Stimulated activated CD4-positive, alpha-beta T cell treated with anti-CD3 and anti-CD28 coated beads, Interleukin-2, amount 100 ng/mL, for 4 hours (primary cell): Measurements from ENCODE around the gene LRRC9.
"Not testable (repeated sequence)": the region's sequence is repeated elsewhere in the genome, so short reads cannot be mapped to it uniquely, and the experiment has no call there.

ENCODE experiments used
- DNase-seq: peaks from one replicate; pipeline ENCODE4 v3.0.0-alpha.2; 2020; ENCODE audit warnings: low read depth

Gene LRRC9

DNA sequence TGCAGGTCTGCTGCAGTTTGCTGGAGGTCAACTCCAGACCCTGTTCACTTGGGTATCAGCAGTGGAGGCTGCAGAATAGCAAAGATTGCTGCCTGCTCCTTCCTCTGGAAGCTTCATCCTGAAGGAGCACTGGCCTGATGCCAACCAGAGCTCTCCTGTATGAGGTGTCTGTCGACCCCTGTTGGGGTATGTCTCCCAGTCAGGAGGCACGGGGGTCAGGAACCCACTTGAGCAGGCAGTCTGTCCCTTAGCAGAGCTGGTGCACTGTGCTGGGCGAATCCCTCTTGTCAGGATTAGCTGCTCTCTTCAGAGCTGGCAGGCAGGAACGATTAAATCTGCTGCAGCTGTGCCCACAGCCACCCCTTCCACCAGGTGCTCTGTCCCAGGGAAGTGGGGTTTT is 37.9 kb downstream of the LRRC9 start:
- DNase-seq: not testable (repeated sequence)

DNA sequence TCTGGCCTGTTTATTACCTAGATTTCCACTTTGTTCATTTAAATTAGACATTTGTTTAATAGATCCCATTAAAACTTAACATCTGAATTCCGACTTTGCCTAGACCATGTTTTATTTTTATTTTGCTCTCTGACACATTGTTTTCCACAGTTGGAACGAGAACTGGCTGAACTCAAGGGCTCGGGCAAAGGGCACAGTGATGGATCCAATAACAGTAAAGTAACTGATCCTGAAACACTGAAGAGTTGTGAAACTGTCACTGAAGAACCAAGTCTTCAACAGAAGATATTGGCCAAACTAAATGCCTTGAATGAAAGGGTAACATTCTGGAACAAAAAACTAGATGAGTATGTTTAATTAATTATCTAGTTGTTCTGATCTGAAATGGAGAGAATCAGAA is 39.7 kb downstream of the LRRC9 start:
- no peak for DNase-seq

DNA sequence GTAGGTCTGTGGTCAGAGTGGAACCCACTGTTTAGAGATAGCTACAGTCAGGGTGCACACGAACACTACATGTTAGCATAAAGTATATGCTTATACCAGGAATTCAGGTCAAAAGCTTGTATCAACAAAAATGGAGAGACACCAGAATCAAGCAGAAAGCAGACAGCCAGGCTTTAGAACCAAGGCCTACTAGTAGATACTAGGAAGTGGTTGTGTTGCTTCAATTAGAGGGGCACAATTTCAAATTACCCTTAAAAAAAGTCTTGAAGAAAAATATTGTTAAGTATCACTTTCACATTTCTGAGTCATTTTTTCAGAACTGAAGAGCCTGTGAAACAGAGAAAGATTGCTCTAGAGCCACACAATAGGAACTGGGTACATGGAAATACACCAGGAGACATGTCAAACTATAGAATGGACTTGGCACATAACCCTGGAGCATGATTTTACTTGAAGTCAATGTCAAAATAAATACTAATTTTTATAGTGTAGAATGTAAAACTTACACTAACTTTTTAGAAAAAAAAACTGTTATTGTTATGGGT is 41.6 kb downstream of the LRRC9 start:
- no peak for DNase-seq

DNA sequence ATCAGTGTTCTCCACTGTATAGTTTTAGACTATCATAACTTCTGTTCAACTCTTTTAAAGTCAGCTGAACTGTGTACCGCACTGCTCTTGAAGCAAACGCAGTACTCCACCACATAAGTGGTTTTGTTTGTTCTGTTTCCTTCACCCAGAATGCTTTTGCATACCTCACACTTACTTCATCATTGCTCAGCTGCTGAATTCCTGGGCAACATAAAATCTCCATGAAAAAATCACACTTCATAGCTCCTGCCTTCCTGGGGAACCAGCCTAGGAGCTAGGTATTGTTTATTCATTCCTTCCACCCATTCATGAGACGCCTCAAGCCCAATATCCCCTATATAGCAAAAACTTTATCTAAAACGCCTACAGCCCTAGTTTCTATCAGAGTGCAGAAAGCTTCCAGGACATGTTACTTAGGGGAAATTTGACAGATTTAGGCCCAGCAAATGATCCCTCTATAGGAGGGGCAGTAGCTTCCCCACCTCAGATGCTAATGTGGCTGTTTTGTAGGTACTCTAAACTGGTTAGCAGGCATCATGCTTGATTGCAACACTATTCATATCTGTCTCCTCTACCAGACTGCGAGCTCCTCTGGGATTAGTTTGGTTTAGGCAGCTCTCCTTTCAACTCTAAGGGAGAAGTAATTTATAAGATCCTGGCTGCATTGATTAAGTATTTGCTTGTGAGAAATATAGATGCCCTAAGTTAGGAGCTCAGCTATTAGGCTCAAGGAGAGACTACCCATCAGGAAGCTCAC is 44.5 kb downstream of the LRRC9 start:
- no peak for DNase-seq

DNA sequence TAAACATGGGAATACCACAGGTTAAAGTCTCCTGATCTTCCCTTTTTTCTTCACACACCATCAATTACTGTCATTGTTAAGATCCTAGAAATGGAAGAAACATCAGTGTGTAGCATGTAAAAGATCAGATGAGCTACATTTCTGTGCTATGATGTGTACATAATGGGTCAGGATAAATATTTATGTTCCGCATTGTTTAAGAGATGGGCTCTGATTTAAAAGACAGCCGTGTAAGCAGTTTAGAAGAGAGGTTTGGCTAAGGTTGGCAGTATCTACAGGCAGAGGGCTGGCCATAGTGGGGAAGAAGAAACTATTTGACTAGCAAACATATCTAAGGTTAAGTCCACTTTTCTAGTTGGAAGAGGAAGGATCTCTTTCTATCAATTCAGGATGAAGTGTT is 49.4 kb downstream of the LRRC9 start:
- DNase-seq: no peak

DNA sequence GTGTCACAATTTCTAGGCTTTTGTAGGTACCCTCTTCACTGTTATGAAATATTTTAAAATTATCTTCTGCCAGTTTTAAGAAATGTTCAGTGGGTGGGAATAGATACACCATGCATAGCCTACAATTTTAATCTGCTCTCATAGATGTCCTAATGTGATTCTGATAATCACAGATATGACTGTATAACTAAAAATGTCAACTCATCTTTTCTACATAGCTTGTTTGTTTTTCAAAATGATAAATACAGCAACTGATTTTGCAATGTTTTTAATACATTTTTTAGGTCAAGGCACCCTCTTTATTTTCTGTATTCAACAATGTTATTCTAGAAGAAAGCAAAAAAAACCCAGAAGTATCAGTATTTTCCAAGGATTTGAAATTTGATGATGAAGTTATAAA is 61.6 kb downstream of the LRRC9 start:
- no peak for DNase-seq

DNA sequence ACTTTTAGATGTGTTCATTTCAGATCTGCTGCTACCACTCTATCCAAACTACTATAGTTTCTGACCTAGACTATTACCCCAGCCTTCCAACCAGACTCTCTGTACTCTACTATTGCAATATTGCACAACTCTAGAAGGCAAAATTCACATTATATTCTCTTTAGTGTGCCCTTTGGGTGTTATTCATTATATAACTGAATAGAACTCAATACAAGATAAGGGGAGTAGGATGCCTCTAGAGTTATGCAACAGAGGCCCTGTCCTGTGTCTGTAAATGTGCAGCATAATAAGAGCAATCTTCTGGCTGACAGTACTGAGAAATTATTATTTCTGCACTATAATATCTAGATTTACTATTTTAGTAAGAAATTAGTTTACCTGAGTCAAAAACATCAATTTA is 63.1 kb downstream of the LRRC9 start:
- no peak for DNase-seq

DNA sequence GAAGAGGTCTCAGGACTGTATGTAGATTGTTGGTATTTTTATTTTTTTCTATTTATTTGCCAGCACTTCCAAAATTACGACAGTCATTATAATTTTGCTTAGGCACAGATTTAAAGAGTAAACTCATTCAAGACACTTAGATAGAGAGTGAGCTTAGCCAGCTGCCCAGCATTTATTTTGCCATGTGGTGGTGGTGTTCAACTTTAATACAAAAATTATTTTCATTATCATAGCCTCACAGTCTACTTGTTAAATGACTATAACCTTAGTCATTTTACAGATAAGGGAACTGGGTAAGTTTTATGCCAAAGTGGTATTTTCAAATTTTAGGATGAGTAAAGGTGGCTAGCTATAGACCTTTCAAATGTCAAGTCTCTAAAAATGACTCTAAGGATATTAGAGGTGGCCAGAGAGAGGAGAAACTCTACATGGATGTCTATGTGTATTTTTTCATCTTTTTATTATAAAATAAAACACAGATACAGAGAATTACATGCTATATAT is 66.7 kb downstream of the LRRC9 start:
- no peak for DNase-seq

DNA sequence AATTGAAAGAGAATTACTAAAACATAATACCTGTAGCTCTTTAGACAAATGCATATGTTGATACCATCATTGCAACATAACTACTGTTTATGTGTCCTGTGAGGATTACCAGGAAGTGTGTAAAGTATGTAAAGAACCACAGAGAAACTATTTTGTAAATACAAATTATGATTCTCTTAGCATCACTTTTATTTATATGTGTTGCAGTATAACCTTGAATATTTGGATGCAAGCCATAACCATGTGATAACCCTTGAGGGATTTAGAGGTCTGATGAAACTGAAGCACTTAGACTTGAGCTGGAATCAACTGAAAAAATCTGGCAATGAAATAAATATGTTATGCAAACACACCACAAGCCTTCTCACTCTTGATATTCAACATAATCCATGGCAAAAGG is 77.5 kb downstream of the LRRC9 start:
- DNase-seq: no peak

DNA sequence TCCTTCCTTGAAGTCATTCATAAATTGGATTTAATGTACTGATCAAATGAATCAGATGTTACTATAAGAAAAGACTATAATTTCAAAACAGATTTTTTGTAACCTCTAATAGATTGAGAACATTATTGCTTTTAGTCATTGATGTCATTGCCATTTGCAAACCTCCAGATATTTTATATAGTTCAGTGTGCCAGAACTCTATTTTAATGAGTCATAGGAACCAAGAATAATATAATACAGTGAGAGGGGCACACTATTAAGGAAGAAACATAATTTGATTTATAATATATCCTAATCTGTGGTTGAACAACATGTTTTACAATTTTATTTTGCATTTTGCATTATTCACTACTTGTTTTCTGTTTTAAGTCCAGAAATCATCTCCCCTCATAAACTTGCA is 78.0 kb downstream of the LRRC9 start:
- no peak for DNase-seq

DNA sequence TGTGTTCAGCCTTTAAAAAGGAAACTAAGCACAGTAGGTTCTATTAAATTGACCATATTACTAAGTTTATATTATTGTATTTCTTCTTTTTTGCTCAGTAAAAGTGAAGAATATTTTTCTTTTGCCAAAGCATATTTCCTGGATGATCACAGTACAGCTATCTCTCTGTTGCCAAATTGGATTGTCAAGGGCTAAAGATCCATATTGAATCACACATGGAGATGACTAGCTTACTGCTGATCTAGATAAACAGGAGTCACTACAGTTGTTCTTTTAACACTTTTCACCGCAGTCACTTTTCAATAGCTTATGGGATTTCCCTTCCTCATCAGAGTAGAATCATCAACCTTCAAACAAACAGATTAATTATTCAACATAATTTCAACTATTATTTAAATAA is 78.6 kb downstream of the LRRC9 start:
- DNase-seq: no peak

DNA sequence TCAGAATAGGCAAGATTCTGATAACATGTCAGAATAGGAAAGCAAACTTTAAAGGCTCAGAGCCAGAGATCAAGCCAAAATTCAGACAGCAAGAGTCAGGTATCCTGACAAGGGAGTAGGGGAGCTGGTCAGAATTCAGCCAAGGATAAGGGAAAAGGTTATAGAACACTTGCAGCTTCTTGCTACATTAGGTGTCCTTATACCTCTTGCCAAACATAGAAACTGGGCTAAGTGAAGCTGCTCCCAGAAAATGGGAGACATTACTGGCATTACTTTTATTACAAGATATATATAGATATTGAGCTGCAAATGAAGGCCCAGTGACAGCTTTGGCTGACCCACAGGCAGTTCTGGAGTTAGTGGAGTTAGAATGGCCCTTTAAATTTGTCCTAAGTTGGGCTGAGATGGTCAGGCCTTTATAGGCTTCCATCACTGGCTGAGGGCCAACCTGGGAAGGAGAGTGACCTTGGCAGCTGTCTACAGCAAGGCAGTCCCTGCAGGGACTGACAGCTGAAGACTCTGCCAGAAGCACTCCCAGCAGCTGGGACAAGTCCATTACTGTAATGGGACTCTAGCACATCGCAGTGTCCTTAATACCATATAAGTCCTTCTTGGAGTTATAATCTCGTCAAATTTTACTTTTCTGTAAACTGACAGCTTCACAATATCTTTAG is 83.0 kb downstream of the LRRC9 start:
- DNase-seq: no peak

DNA sequence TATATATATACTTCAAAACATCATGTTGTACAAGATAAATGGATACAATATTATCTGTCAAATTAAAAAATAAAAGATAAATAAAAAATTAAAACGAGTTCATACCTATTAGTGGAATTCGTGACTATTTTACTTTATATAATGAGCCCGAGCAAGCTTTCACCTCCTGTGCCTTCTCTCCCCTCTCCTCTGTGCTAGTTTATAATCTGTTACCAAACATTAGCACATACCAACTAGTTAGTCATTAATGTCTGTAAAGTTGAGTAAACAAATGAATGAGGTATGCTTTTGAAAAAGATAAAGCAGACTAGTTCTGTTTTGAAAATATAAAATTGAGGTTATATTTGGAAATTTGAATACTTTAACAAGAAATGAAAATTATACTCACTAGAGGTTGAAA is 84.0 kb downstream of the LRRC9 start:
- no peak for DNase-seq

DNA sequence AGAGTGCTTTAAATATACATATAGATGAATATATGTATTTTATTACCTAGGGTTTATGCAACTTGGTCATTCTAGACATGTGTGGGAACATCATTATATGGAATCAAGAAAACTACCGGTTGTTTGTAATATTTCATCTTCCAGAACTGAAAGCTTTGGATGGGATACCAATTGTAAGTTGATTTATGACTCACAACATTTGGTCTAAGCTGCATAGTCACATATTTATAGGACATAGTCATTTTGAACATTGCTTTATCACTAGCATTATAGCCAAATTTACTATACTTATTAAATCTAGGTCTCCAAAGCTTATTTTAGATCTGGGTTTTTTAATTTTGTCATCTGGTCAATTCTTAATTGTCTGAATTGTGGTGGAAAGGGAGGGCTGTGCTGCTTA is 88.1 kb downstream of the LRRC9 start:
- DNase-seq: no peak

DNA sequence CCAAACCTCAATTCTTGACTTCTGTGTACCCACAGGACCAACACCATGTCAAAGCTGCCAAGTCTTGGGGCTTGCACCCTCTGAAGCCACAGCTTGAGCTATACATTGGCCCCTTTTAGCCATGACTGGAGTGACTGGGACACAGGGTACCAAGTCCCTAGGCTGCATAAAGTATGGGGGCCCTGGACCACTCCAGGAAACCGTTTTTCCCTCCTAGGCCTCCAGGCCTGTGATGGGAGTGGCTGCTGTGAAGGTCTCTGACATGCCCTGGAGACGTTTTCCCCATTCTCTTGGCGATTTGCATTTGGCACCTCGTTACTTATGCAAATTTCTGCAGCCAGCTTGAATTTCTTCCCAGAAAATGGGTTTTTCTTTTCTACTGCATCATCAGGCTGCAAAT is 90.3 kb downstream of the LRRC9 start:
- not testable (repeated sequence) for DNase-seq

DNA sequence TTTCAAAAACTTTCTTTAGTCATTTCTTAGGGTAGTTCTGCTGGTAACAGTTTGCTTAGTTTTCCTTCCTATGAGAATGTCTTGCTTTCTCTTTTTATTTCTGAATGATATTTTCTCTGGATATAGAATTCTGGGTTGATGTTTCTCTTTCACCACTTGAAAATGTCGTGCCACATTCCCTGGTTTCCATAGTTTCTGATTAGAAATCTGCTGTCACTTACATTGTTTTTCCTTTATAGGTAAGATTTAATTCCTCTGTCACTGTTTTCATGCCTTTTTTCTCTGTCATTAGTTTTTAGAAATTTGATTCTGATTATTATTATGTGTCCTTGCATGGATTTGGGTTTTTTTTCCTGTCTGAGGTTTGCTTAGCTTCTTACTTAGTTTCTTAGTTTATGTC is 94.5 kb downstream of the LRRC9 start:
- no peak for DNase-seq

DNA sequence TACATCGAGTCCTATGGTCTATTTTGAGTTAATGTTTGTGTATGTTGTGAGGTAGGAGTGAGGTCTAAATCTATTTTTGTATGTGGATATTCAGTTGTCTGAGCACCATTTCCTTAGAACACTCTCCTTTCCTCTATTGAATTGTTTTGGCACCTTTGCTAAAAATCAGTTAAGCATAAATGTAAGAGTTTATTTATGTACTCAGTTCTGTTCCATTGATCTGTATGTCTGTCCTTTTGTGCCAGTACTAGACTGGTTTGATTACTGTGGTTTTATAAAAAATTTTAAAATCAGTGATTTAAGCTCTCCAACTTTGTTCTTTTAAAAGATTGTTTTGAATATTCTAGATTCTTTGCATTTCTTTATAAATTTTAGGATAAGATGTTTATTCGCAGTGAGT is 101.7 kb downstream of the LRRC9 start:
- no peak for DNase-seq

DNA sequence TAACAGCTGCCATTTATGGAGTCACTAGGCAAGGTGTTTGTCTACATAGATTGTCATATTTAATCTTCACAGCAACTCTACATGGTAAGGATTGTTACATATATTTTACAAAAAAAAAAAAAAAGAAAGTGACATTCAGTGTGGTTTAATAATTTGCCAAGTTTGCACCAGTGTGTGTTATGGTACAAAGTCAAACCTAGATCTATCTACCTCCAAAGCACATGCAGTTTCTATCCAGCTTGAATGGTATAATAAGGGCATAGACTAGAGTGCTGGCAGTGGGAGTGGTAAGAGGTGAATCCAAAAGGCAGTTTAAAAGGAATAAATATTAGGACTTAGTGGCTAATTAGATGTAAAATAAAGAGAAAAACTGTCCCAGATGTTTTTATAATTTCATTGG is 105.6 kb downstream of the LRRC9 start:
- DNase-seq: no peak

DNA sequence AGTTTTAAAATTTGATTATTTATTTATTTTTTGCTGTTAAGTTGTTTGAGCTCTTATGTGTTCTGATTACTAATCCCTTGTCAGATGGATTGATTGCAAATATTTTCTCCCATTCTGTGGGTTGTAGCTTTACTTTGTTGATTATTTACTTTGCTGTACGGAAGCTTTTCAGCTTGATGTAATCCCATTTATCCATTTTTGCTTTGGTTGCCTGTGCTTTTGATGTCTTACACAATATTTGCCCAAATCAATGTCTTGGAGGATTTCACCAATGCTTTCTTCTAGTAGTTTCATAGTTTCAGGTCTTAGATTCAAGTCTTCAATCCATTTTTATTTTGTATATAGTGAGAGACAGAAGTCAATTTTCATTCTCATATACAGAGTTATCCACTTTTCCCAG is 115.2 kb downstream of the LRRC9 start:
- DNase-seq: no peak

DNA sequence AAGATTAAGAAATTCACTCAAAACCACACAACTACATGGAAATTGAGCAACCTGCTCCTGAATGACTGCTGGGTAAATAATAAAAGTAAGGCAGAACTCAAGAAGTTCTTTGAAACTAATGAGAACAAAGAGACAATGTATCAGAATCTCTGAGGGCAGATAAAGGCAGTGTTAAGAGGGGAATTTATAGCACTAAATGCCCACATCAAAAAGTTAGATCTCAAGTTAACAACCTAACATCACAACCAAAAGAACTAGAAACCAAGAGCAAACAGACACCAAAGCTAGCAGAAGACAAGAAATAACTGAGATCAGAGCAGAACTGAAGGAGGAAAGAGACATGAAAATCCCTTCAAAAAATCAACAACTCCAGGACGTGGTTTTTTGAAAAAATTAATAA is 128.0 kb downstream of the LRRC9 start:
- not testable (repeated sequence) for DNase-seq

DNA sequence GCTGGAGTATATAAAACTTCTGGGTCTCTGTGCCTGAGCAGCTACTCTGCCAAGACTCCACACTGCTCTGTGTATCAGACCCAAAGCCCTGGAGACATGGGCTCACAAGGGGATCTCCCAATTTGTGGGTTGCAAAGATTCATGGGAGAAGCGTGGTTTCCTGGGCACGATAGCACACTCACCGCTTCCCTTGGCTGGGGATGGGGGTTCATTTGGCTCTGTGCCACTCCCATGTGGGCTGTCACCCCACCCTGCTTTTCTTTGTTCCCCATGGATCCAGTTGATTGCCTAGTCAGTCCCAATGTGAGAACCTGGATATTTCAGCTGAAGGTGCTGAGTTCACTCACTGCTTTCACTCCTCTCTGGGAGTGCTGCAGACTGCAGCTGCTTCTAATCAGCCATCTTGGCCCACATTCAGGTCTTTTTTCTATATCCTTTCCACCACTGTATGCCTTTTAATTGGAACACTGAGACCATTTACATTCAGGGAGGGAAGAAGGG is 131.8 kb downstream of the LRRC9 start:
- DNase-seq: no peak

DNA sequence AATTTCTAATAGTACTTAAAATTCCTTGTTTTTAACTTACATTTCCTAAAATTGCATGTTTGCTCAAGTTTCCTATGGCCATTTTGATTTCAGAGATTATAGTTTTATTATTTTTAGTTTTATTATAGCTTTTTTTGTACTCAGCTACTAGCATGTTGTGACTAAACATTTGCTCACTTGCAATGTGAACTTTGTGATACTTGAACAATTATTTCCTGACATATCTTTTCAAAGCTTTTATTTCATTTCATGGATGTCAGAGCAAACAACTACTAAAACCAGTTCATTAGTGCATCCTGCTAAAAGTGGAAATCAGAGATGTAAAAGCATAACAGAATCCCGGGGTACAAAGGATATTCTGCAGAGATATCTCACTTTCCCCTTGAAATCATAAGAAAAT is 138.1 kb downstream of the LRRC9 start:
- DNase-seq: no peak

DNA sequence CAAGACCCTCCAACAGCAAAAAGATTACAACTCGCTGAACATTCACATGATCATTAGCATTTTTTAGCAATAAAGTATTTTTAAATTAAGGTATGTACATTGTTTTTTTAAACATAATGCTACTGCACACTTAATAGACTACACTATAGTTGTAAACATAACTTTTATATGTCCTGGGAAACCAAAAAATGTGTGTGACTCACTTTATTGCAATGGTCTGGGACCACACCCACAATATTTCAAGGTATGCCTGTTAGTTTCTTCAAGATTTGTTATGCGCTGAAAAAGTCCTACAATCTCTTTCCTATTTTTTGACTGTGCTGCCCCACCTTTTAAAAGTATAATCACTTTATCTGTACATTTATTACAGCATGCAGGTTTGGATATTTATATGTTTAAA is 141.4 kb downstream of the LRRC9 start:
- DNase-seq: no peak
